22Rv1 (cell line): ENCODE results near the gene TAF9B.

ENCODE experiments used
- CTCF ChIP-seq: fragments of 450-650 bp; IDR thresholded peaks from 2 replicates; pipeline ENCODE4 v1.5.1; 2017; ENCODE audit warnings: mild to moderate bottlenecking
- ZFX ChIP-seq: fragments of 450-650 bp; IDR thresholded peaks from 2 replicates; pipeline ENCODE4 v1.6.1; 2017; ENCODE audit warnings: antibody characterized with exemption, borderline replicate concordance

DNA sequence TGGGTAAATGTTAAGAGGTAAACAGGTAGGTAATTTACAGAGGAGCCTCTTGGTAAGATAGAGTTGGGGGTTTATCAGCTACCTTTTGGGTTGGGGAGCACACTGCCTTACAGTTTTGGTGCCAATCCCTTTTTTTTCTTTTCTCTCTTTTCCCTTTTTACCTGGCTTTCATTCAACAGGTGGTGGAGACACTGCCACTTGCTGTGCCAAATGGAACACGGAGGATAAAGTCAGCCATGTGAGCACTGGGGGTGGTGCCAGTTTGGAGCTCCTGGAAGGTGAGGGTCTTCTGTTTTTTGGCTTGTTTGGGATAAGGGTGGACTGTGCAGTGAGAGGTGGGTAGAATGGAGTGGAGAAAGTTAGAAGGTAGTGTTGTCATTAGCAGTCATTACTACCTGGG lies 14.3 kb downstream of the TAF9B start:
- TF ChIP-seq CTCF (no peak), ZFX (no peak)
